Measurements from ENCODE around the gene PRPF40B.

The PRPF40B gene

DNA sequence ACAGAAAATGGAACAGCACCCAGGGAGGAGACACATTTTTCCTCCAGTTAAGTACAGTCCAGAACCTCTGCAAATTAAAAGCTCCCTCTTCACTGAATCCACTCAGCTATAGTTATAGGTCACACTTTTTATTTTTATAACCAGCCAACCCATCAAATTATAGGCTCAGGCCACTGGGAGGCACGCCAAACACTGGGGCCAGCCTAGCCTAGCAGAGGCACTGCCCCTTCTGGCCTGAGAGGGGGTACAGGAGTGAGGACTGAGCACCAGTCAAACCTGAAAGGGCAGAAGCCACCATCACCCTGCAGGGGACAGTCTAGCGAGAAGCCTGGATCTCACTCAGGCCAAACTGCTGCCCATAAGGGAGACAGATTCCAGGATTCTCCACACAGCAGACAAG lies 64.6 kb downstream of the PRPF40B start:
- intact Hi-C loops (cut with DNase I; ENCODE audit: low total_unique reads), result no loop called here
- Histone ChIP-seq H3K4me3 (no peak overlapping the region), H3K27me3 (no peaks in the 10 kb centered on the region), H3K9me3 (no peaks in the 10 kb centered on the region), H3K4me1 (peaks cover 0 to 48% (median 9%) of the 10 kb centered on the region in 4 donors), H3K36me3 (no peaks in the 10 kb centered on the region), H3K27ac (peak overlapping the region in 1 of 2 donors; percentile 27)
- DNase-seq, result no peak
- TF ChIP-seq, protein P1, sequence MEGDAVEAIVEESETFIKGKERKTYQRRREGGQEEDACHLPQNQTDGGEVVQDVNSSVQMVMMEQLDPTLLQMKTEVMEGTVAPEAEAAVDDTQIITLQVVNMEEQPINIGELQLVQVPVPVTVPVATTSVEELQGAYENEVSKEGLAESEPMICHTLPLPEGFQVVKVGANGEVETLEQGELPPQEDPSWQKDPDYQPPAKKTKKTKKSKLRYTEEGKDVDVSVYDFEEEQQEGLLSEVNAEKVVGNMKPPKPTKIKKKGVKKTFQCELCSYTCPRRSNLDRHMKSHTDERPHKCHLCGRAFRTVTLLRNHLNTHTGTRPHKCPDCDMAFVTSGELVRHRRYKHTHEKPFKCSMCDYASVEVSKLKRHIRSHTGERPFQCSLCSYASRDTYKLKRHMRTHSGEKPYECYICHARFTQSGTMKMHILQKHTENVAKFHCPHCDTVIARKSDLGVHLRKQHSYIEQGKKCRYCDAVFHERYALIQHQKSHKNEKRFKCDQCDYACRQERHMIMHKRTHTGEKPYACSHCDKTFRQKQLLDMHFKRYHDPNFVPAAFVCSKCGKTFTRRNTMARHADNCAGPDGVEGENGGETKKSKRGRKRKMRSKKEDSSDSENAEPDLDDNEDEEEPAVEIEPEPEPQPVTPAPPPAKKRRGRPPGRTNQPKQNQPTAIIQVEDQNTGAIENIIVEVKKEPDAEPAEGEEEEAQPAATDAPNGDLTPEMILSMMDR (IDR thresholded peaks at IDR 0.05), result no peak

DNA sequence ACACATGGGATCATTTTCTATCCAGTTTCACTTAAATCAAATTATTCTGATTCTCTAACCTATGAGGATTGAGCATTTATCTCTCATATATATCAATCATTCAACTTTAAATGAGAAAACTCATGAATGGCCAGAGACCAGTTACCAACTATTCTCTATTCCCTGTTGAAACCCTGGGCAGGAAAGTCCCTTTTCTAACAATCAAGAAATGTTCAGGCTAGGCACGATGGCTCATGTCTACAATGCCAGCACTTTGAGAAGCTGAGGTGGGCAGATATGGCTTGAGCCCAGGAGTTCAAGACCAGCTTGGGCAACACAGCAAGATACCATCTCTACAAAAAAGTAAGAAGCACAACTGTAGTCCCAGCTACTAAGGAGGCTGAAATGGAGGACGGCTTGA lies 65.9 kb downstream of the PRPF40B start:
- Histone ChIP-seq H3K36me3 (no peaks in the 10 kb centered on the region), H3K4me3 (no peak overlapping the region), H3K27me3 (no peaks in the 10 kb centered on the region), H3K4me1 (peaks cover 0 to 42% (median 9%) of the 10 kb centered on the region in 4 donors), H3K27ac (no peak overlapping the region), H3K9me3 (no peaks in the 10 kb centered on the region)
- TF ChIP-seq, protein P1 (IDR thresholded peaks at IDR 0.05), result no peak
- DNase-seq, result no peak
- intact Hi-C loops (cut with DNase I; ENCODE audit: low total_unique reads), result no loop called here

DNA sequence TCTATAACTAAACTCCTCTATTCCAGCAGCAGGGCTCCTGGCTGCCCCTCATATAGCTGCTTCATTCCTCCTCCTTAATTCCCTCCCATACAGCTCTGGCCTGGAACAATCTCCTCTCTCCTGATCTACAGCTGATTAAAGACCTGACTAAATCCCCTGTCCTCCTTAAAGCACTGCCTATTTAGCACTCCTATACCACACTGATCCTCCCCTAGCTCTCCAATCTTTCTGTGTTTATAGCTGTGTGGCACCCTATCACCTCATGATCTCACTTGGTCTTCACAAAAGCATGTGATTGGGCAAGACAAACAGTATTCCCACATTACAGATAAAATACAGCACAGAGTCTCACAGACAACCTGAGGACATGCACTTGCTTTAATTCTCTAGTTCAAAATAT lies 66.4 kb downstream of the PRPF40B start:
- Histone ChIP-seq H3K4me3 (no peak overlapping the region), H3K27ac (no peak overlapping the region), H3K36me3 (no peaks in the 10 kb centered on the region), H3K27me3 (no peaks in the 10 kb centered on the region), H3K9me3 (no peaks in the 10 kb centered on the region), H3K4me1 (peaks cover 0 to 45% (median 9%) of the 10 kb centered on the region in 4 donors)
- TF ChIP-seq, protein P1 (IDR thresholded peaks at IDR 0.05), result no peak
- DNase-seq, result no peak
- intact Hi-C loops (cut with DNase I; ENCODE audit: low total_unique reads), result no loop called here

DNA sequence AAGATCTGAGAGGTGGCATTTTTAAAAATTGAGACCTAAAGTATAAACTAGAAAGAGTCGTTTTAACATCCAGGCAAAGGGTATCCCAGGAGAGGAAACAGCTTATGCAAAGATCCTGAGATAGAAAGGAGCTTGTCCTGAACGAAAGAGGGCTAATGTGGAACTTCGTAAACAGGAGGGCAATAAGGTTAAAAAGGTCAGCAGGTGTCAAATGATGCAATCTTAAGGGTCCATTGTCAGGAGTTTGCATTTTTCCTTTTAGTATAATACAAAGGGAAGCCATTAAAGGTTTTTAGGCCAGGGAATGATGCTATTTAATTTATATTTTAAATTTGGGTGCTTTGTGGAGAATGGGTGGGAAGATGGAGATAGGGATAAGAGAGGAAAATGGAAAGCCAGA lies 69.5 kb downstream of the PRPF40B start:
- no peak overlapping the region for H3K27ac ChIP-seq
- intact Hi-C loops (cut with DNase I; ENCODE audit: low total_unique reads), result no loop called here
- no peaks in the 10 kb centered on the region for H3K27me3 ChIP-seq
- TF ChIP-seq, protein P1 (IDR thresholded peaks at IDR 0.05), result no peak
- H3K9me3 ChIP-seq, result no peaks in the 10 kb centered on the region
- no peak for DNase-seq
- no peak overlapping the region for H3K4me3 ChIP-seq
- no peaks in the 10 kb centered on the region for H3K36me3 ChIP-seq
- H3K4me1 ChIP-seq, result peaks cover 0 to 44% (median 14%) of the 10 kb centered on the region in 4 donors

DNA sequence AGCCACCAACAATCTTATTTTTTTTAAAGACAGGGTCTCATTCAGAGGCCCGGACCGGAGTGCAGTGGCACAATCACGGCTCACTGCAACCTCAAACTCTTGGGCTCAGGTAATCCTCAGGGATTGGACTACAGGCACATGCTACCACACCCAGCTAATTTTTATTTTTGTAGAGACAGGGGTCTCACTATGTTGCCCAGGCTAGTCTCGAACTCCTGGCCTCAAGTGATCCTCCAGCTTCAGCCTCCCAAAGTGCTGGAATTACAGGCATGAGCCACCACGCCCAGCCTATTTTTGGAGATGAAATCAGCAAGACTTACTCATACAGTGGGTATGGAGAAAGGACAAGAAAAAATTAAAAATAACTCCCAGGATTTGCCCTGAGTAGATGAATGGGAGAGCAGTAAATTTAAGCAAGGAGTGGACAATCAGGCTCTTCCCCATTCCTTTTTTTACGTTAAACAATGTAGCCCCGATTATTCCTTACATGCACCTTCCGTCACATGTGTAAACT lies 70.6 kb downstream of the PRPF40B start:
- H3K4me3 ChIP-seq, result no peak overlapping the region
- no peaks in the 10 kb centered on the region for H3K36me3 ChIP-seq
- no peak for DNase-seq
- H3K27me3 ChIP-seq, result no peaks in the 10 kb centered on the region
- no peaks in the 10 kb centered on the region for H3K9me3 ChIP-seq
- H3K4me1 ChIP-seq, result peaks cover 0 to 46% (median 25%) of the 10 kb centered on the region in 4 donors
- intact Hi-C loops (cut with DNase I; ENCODE audit: low total_unique reads), result no loop called here
- TF ChIP-seq, protein P1 (IDR thresholded peaks at IDR 0.05), result no peak
- H3K27ac ChIP-seq, result no peak overlapping the region
